ENCODE measurements around the gene SRC. TPM values are rescaled to one million over a fixed set of nuclear protein-coding genes. Genes with fewer than 3 reads are reported as not detected.
"Not testable (repeated sequence)": the region's sequence is repeated elsewhere in the genome, so short reads cannot be mapped to it uniquely, and the experiment has no call there.

SRC gene
- total RNA-seq, 1 donor from 2014 or later = 15.4 TPM

DNA sequence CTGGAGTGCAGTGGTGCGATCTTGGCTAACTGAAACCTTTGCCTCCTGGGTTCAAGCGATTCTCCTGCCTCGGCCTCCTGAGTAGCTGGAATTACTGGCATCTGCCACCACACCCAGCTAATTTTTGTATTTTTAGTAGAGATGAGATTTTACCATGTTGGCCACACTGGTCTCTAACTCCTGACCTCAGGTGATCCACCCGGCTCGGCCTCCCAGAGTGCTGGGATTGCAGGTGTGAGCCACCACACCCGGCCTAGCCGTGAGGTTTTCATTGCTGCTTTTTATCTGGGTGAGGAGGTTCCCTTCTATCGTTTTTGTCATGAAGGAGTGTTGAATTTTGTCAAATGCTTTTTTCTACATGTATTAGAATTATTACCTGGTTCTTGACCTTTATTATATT lies 23.9 kb downstream of the SRC start:
- Mint-ChIP-seq H3K27ac (no peak overlapping the region), H3K9me3 (no peaks in the 10 kb centered on the region), H3K27me3 (ENCODE audit: insufficient read depth, low read depth) (no peaks in the 10 kb centered on the region), H3K36me3 (peaks cover 28% of the 10 kb centered on the region), H3K4me1 (peaks cover 5% of the 10 kb centered on the region), H3K4me3 (no peak overlapping the region)
- H3K36me3 ChIP-seq = peaks cover 14% of the 10 kb centered on the region
- H3K27ac ChIP-seq = no peak overlapping the region
- no peak for DNase-seq (ENCODE audit: low spot score)
- H3K4me1 ChIP-seq = no peaks in the 10 kb centered on the region
- no peak overlapping the region for H3K4me2 ChIP-seq
- peaks cover 35% of the 10 kb centered on the region for H3F3A ChIP-seq (ENCODE audit: low read depth)
- H2AFZ ChIP-seq (replicated peaks) = no peak overlapping the region
- no peaks in the 10 kb centered on the region for H3K27me3 ChIP-seq
- no peak overlapping the region for H3K9ac ChIP-seq
- H3K79me2 ChIP-seq (ENCODE audit: low read depth) = peaks cover 35% of the 10 kb centered on the region
- no peak overlapping the region for H3K4me3 ChIP-seq
- H3K9me3 ChIP-seq (ENCODE audit: low read depth) = no peaks in the 10 kb centered on the region
- H4K20me1 ChIP-seq (ENCODE audit: low read depth) = peaks cover 20% of the 10 kb centered on the region
- TF ChIP-seq, protein P1, sequence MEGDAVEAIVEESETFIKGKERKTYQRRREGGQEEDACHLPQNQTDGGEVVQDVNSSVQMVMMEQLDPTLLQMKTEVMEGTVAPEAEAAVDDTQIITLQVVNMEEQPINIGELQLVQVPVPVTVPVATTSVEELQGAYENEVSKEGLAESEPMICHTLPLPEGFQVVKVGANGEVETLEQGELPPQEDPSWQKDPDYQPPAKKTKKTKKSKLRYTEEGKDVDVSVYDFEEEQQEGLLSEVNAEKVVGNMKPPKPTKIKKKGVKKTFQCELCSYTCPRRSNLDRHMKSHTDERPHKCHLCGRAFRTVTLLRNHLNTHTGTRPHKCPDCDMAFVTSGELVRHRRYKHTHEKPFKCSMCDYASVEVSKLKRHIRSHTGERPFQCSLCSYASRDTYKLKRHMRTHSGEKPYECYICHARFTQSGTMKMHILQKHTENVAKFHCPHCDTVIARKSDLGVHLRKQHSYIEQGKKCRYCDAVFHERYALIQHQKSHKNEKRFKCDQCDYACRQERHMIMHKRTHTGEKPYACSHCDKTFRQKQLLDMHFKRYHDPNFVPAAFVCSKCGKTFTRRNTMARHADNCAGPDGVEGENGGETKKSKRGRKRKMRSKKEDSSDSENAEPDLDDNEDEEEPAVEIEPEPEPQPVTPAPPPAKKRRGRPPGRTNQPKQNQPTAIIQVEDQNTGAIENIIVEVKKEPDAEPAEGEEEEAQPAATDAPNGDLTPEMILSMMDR (IDR thresholded peaks at IDR 0.05) = no peak
- TF ChIP-seq EZH2phosphoT487 (IDR thresholded peaks at IDR 0.05) (no peak), EZH2 (IDR thresholded peaks at IDR 0.05) (no peak)

DNA sequence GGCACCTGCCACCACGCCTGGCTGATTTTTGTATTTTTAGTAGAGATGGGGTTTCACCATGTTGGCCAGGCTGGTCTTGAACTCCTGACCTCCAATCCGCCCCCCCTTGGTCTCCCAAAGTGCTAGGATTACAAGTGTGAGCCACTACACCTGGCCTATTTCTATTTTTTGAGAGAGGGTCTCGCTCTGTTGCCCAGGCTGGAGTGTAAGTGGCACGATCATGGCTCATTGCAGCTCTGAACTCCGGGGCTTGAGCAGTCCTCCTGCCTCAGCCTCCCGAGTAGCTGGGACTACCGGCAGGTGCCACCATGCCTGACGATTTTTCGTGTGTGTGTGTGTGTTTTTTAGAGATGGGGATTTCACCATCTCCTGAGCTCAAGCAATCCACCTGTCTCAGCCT lies 25.9 kb downstream of the SRC start:
- H2AFZ ChIP-seq (replicated peaks); H3K27me3 ChIP-seq; H3K4me3 Mint-ChIP-seq; H3K4me3 ChIP-seq; H3K4me1 ChIP-seq; H3K9ac ChIP-seq; H3K9me3 ChIP-seq (ENCODE audit: low read depth); H3K27ac Mint-ChIP-seq; DNase-seq (ENCODE audit: low spot score); H3K4me2 ChIP-seq; H3K27me3 Mint-ChIP-seq (ENCODE audit: insufficient read depth, low read depth); H3K9me3 Mint-ChIP-seq; H3K4me1 Mint-ChIP-seq; H3K36me3 ChIP-seq; H4K20me1 ChIP-seq (ENCODE audit: low read depth): not testable (repeated sequence)
- Histone ChIP-seq H3K27ac (peak overlapping the region; percentile 5), H3K79me2 (ENCODE audit: low read depth) (peaks cover 39% of the 10 kb centered on the region), H3F3A (ENCODE audit: low read depth) (peaks cover 23% of the 10 kb centered on the region)
- H3K36me3 Mint-ChIP-seq = peaks cover 17% of the 10 kb centered on the region

DNA sequence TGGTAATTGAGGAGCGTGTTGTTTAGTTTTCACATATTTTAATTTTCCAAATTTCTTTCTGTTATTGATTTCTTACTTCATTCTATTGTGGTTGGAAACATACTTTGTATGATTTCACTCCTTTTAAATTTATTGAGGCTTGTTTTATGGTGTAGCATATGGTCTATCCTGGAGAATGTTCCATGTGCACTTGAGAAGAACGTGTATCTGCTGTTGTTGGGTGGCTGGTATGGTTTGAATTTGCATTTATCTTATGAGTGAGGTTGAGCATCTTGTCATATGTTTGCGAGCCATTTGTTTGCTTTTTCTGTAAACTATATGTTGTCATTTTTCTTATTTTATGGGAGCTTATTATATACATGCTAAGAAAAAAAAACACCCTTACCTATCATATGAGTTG lies 26.5 kb downstream of the SRC start:
- DNase-seq (ENCODE audit: low spot score) = no peak
- Histone ChIP-seq H3K9ac (no peak overlapping the region), H3F3A (ENCODE audit: low read depth) (peaks cover 21% of the 10 kb centered on the region), H3K9me3 (ENCODE audit: low read depth) (no peaks in the 10 kb centered on the region), H3K4me2 (no peak overlapping the region), H3K4me3 (no peak overlapping the region), H3K36me3 (no peaks in the 10 kb centered on the region), H2AFZ (replicated peaks) (no peak overlapping the region), H3K79me2 (ENCODE audit: low read depth) (peaks cover 39% of the 10 kb centered on the region), H3K27me3 (no peaks in the 10 kb centered on the region), H4K20me1 (ENCODE audit: low read depth) (peaks cover 9% of the 10 kb centered on the region), H3K4me1 (no peaks in the 10 kb centered on the region), H3K27ac (peak overlapping the region; percentile 5)
- H3K9me3 Mint-ChIP-seq = no peaks in the 10 kb centered on the region
- H3K4me3 Mint-ChIP-seq = no peak overlapping the region
- H3K4me1 Mint-ChIP-seq = no peaks in the 10 kb centered on the region
- peaks cover 17% of the 10 kb centered on the region for H3K36me3 Mint-ChIP-seq
- TF ChIP-seq EZH2 (IDR thresholded peaks at IDR 0.05) = no peak
- no peak for TF ChIP-seq EZH2phosphoT487 (IDR thresholded peaks at IDR 0.05)
- TF ChIP-seq, protein P1 (IDR thresholded peaks at IDR 0.05) = no peak
- no peak overlapping the region for H3K27ac Mint-ChIP-seq
- H3K27me3 Mint-ChIP-seq (ENCODE audit: insufficient read depth, low read depth) = no peaks in the 10 kb centered on the region

DNA sequence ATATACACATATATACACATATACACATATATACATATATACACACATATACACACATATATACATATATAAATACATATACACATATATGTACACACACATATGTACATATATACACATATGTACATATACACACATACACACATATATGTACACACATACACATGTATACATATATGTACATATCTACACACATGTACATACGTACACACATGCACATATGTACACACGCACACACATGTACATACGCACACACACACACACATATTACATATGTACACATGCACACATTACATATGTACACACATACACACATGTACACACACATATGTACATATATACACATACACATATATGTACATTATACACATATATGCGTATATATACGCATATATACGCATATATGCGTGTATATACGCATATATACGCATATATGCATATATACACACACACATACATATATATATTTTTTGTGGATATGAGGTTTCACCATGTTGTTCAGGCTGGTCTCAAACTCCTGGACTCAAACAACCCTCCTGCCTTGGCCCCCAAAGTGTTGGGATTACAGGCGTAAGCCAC lies 27.2 kb downstream of the SRC start:
- H3K9ac ChIP-seq = no peak overlapping the region
- peaks cover 21% of the 10 kb centered on the region for H3F3A ChIP-seq (ENCODE audit: low read depth)
- H3K4me2 ChIP-seq = no peak overlapping the region
- peaks cover 9% of the 10 kb centered on the region for H4K20me1 ChIP-seq (ENCODE audit: low read depth)
- no peaks in the 10 kb centered on the region for H3K4me1 Mint-ChIP-seq
- DNase-seq (ENCODE audit: low spot score) = no peak
- no peak overlapping the region for H3K4me3 ChIP-seq
- no peak overlapping the region for H2AFZ ChIP-seq (replicated peaks)
- H3K27ac ChIP-seq = no peak overlapping the region
- H3K4me1 ChIP-seq = no peaks in the 10 kb centered on the region
- H3K9me3 Mint-ChIP-seq = no peaks in the 10 kb centered on the region
- H3K36me3 ChIP-seq = no peaks in the 10 kb centered on the region
- H3K27me3 ChIP-seq = no peaks in the 10 kb centered on the region
- no peak overlapping the region for H3K4me3 Mint-ChIP-seq
- H3K27ac Mint-ChIP-seq = no peak overlapping the region
- H3K79me2 ChIP-seq (ENCODE audit: low read depth) = peaks cover 39% of the 10 kb centered on the region
- peaks cover 16% of the 10 kb centered on the region for H3K36me3 Mint-ChIP-seq
- H3K9me3 ChIP-seq (ENCODE audit: low read depth) = no peaks in the 10 kb centered on the region
- H3K27me3 Mint-ChIP-seq (ENCODE audit: insufficient read depth, low read depth) = no peaks in the 10 kb centered on the region
- TF ChIP-seq EZH2phosphoT487 (IDR thresholded peaks at IDR 0.05) (no peak), EZH2 (IDR thresholded peaks at IDR 0.05) (no peak)
- TF ChIP-seq, protein P1 (IDR thresholded peaks at IDR 0.05) = no peak
